Ovary (tissue), 9 donors: ENCODE data around the gene FAM149A. TPM values are rescaled to one million over a fixed set of nuclear protein-coding genes. Genes with fewer than 3 reads are reported as not detected.

ENCODE experiments used
- DNase-seq, 5 donors: peaks; one replicate each; pipeline ENCODE4 v3.0.0-alpha.2; 2019 to 2020
- H3K27ac ChIP-seq, 2 donors: fragments of 200-600 bp; one replicate each; pipeline versions ENCODE4 v1.5.1 to v1.8.0; 2019 to 2022
- H3K27me3 ChIP-seq: fragments of 200-600 bp; one replicate; pipeline ENCODE4 v1.8.0; 2022
- H3K36me3 ChIP-seq: fragments of 200-600 bp; sonication (generic); one replicate; pipeline ENCODE4 v1.5.1; 2019
- H3K4me1 ChIP-seq: one replicate; pipeline ENCODE4 v1.8.1; 2013; ENCODE audit warnings: mild to moderate bottlenecking, moderate library complexity; ENCODE audit not compliant: insufficient read depth
- H3K4me3 ChIP-seq: fragments of 200-600 bp; sonication (generic); one replicate; pipeline ENCODE4 v1.5.1; 2017
- H3K9me3 ChIP-seq, 2 donors: fragments of 200-600 bp in 1 of 2; sonication (generic) in 1 of 2; one replicate each; pipeline versions ENCODE4 v1.5.1 to v1.8.1; 2013 to 2019; ENCODE audit warnings: mild to moderate bottlenecking in 1 of 2, moderate library complexity in 1 of 2
- EP300 ChIP-seq: sonication (generic); formaldehyde crosslinking; IDR thresholded peaks from one replicate; pipeline ENCODE4 v1.6.1; 2017; ENCODE audit warnings: antibody characterized with exemption
- POLR2A ChIP-seq: fragments of 450-650 bp; IDR thresholded peaks from one replicate; pipeline ENCODE4 v1.6.1; 2017; ENCODE audit warnings: antibody characterized with exemption, mild to moderate bottlenecking, moderate library complexity
- WGBS, 3 donors: extraction: QIAGEN DNeasy Blood & Tissue Kit in 1 of 3; methylation state at CpG; one replicate each; pipeline versions ENCODE4 v1.1.5 to v1.1.7; 2013 to 2017; 5-methylcytosine and 5-hydroxymethylcytosine counted together
- intact Hi-C, 4 donors: fragments of 100-400 bp; cut with DNase I; formaldehyde crosslinking; loops; one replicate each; pipeline versions ENCODE4 v1.11.0 to v1.15.1; 2022 to 2023
- polyA plus RNA-seq, 2 donors: library from polyadenylated mRNA; stranded (reverse); fragments of 200-250 nt in 1 of 2; fragments of 350-450 nt in 1 of 2; fragmentation: Illumina TruSeq in 1 of 2; extraction: RNeasy Lipid Tissue Mini Kit (QIAGEN cat#74804) in 1 of 2; gene quantifications; one replicate each; pipeline ENCODE4 v1.2.3, GENCODE V29; 2013 to 2014
- total RNA-seq, 7 donors: library from RNA; depleted of rRNA in 2 of 7; stranded (reverse); fragments of >200 nt in 2 of 7; fragmentation: NEBNext Ultra II Directional in 3 of 7; extraction: Animal tissue kit (Norgen Biotek cat#: 25700) in 3 of 7; gene quantifications; one replicate each; pipeline versions ENCODE4 v1.1.0 to v1.2.4, GENCODE V29; 2016 to 2023
- TF ChIP-seq, protein P1 (sequence below), 3 donors: fragments of 450-650 bp in 2 of 3; fragments of 200-600 bp in 1 of 3; IDR thresholded peaks; one replicate each; pipeline versions ENCODE4 v1.5.1 to v1.8.0; 2016 to 2022; ENCODE audit warnings: antibody characterized with exemption in 3 of 3, mild to moderate bottlenecking in 1 of 3
- donor health status: DM: no; HTN: no; CAD: no; lungs with moderate emphysema.
- donor health status: DM: no; HTN: no; CAD: no.
- donor health status: Bipolar disorder and iron deficiency.
- donor health status: DM: yes; HTN: yes; CAD: no.
- donor health status: DM: no; HTN: no; CAD: no.
- donor health status: DM: yes; HTN: yes; CAD: no.

FAM149A gene
- total and polyA plus RNA-seq, 9 donors, result 6.4 to 16.1 (median 12.7) TPM

DNA sequence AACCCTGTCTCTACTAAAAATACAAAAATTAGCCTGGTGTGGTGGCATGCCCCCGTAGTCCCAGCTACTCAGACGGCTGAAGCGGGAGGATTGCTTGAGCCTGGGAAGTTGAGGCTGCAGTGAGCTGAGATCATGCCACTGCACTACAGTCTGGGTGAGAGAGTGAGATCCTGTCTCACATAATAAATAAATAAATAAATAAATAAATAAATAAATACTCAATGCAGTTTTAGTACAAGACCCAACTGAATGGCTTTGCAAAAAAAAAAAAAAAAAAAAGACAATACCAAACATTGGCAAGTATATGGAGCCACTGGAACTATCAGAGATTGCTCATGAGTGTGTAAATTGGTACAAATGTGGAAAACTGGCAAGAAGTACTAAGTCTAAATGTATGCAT, 83.6 kb downstream of the FAM149A start:
- Histone ChIP-seq H3K27ac (no peak overlapping the region), H3K36me3 (no peaks in the 10 kb centered on the region), H3K4me3 (no peak overlapping the region), H3K4me1 (peaks cover 4% of the 10 kb centered on the region), H3K9me3 (no peaks in the 10 kb centered on the region), H3K27me3 (no peaks in the 10 kb centered on the region)
- no peak for TF ChIP-seq EP300
- TF ChIP-seq, protein P1, sequence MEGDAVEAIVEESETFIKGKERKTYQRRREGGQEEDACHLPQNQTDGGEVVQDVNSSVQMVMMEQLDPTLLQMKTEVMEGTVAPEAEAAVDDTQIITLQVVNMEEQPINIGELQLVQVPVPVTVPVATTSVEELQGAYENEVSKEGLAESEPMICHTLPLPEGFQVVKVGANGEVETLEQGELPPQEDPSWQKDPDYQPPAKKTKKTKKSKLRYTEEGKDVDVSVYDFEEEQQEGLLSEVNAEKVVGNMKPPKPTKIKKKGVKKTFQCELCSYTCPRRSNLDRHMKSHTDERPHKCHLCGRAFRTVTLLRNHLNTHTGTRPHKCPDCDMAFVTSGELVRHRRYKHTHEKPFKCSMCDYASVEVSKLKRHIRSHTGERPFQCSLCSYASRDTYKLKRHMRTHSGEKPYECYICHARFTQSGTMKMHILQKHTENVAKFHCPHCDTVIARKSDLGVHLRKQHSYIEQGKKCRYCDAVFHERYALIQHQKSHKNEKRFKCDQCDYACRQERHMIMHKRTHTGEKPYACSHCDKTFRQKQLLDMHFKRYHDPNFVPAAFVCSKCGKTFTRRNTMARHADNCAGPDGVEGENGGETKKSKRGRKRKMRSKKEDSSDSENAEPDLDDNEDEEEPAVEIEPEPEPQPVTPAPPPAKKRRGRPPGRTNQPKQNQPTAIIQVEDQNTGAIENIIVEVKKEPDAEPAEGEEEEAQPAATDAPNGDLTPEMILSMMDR (IDR thresholded peaks at IDR 0.05), result no peak
- TF ChIP-seq POLR2A, result no peak
- DNase-seq, result no peak
- intact Hi-C loops, result no loop called here
- WGBS, 3 donors, result 66 to 81% (median 74%) methylated on average over 3 of the region's 3 CpGs

DNA sequence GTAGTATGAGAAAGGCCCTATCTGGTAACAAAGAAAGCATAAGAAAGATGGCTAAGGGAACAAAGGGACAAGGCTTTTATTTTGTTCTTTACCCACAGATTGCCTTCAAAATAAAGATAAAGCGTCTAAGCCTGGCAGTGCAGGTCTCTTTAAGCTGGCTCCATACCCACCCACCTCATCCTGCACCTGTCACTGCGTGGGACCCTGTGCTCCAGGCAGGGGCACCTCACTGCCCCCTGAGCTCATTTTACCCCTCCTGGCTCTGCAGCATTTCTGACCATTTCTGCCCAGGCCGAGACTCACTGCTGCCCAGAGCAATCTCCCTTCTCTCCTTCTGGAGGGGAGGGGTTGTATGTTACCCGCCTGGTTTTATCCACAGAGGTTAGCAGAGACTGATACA, 85.2 kb downstream of the FAM149A start:
- Histone ChIP-seq H3K4me1 (peaks cover 6% of the 10 kb centered on the region), H3K36me3 (no peaks in the 10 kb centered on the region), H3K27ac (peak overlapping the region in 1 of 2 donors; percentile 97), H3K4me3 (no peak overlapping the region), H3K27me3 (no peaks in the 10 kb centered on the region), H3K9me3 (no peaks in the 10 kb centered on the region)
- TF ChIP-seq, protein P1 (IDR thresholded peaks at IDR 0.05), result no peak
- TF ChIP-seq EP300 (no peak), POLR2A (no peak)
- no peak for DNase-seq
- 58 to 70% (median 62%) methylated on average over 4 of the region's 4 CpGs for WGBS, 3 donors
- intact Hi-C loops, result loop anchor here in 3 of 4 donors (2.0 to 10.0 kb wide), 3 partner anchors 37 to 45 kb away; no protein-coding TSS in a partner anchor

DNA sequence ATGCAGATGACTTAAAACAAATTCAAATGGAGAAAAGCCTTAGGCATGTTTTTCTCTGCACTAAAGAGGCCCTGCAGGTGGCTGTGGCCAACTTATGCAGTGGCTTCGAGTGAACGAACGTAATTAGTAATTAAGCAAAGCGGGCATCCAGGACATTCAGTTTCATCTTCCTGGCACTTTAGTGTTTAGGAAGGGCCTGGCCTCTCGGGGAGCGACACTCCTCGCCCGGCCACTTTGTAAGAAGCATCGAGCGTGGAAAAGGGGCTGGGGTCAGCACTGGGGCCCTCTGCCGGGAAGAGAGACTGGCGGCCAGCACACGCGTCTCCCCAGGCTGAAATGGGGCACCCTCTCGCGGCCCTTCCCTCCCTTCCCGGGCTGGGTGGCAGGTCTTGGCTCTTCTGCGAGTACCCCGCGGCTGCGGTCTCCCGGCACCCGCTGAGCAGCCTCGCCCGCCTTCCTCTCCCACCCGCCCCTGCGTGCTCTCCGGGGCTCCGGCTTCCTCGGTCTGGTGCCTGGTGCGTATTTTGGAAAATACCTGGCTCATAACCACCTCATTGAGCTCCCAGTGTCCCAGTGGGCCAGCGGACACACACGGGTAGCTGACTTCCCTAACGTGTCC, 86.2 kb downstream of the FAM149A start:
- Histone ChIP-seq H3K4me1 (peaks cover 6% of the 10 kb centered on the region), H3K9me3 (no peaks in the 10 kb centered on the region), H3K36me3 (no peaks in the 10 kb centered on the region), H3K4me3 (peak overlapping the region; percentile 79), H3K27ac (peak overlapping the region; percentile 95 to 97), H3K27me3 (no peaks in the 10 kb centered on the region)
- peak in 1 of 5 donors; percentile 41 for DNase-seq
- 0 to 1% (median 1%) methylated on average over 34 of the region's 34 CpGs for WGBS, 3 donors
- TF ChIP-seq, protein P1 (IDR thresholded peaks at IDR 0.05), result no peak
- TF ChIP-seq EP300 (no peak), POLR2A (no peak)
- intact Hi-C loops, result loop anchor here in 3 of 4 donors (2.0 to 10.0 kb wide), 3 partner anchors 38 to 46 kb away; no protein-coding TSS in a partner anchor

DNA sequence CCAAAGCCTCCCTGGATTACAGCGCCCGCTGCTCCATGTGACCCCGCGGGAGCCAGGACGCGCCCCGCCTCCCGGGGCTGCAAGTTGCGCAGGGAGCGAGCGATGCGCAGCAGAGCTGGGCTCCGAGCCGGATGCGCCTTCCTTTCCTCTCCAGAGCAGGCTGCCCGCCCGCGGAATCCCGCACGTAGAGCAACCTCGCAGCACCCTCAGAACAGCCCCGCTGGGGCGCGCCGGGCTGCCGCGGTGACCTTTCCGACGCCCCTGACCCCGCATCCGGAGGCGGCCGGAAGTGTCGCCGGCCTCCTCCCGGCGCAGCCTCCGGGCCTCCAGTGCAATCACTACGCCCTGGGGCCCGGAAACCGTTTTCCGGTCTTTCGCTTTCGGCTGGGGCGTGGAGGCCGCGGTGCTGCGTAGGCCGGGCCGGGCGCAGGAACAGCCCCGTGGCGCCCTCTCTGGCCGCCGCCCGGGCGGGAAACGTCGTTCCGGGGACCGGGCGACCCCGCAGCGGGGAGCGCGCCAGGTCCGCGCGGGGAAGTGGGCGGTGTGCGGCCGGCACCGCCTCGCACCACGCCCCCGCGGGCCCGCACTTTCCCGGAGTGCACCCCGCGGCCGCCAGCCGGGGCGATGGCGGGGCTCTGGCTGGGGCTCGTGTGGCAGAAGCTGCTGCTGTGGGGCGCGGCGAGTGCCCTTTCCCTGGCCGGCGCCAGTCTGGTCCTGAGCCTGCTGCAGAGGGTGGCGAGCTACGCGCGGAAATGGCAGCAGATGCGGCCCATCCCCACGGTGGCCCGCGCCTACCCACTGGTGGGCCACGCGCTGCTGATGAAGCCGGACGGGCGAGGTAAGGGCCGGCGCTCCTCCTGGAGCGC, 86.9 kb downstream of the FAM149A start, which contains the start of gene CYP4V2:
CYP4V2 (plus strand) TSS at position 368 of the 866 bp plus-strand sequence; CDS start at position 625, 257 bp downstream.
- no peaks in the 10 kb centered on the region for H3K27me3 ChIP-seq
- peak; percentile 82 to 87 (median 84) for DNase-seq
- no peaks in the 10 kb centered on the region for H3K9me3 ChIP-seq
- intact Hi-C loops, result loop anchor here in 3 of 4 donors (2.0 to 10.0 kb wide), 3 partner anchors 39 to 47 kb away; no protein-coding TSS in a partner anchor
- no peaks in the 10 kb centered on the region for H3K36me3 ChIP-seq
- H3K4me1 ChIP-seq, result peaks cover 6% of the 10 kb centered on the region
- TF ChIP-seq, protein P1 (IDR thresholded peaks at IDR 0.05), result peak in 2 of 3 donors; percentile 33 to 47
- no peak for TF ChIP-seq EP300
- TF ChIP-seq POLR2A, result peak; percentile 57
- 0 to 1% (median 1%) methylated on average over 44 to 107 of the region's 107 CpGs for WGBS, 3 donors
- H3K27ac ChIP-seq, result peak within 1 kb of the TSS; percentile 95 to 97
- peak within 1 kb of the TSS; percentile 79 for H3K4me3 ChIP-seq
